Keratinocyte (primary cell): Measurements from ENCODE around the gene SGO2.

Source experiments
- CTCF ChIP-seq, 3 experiments: IDR thresholded peaks in 1 of 3; conservative IDR thresholded peaks in 1 of 3; optimal IDR thresholded peaks in 1 of 3; 2 replicates in 2 of 3; 3 replicates in 1 of 3; pipeline versions ENCODE3 to v1.5.1; 2011; ENCODE audit warnings: low read length in 3 of 3, mild to moderate bottlenecking in 3 of 3, moderate library complexity in 2 of 3, control low read depth in 1 of 3, inconsistent platforms in 1 of 3; ENCODE audit not compliant: insufficient read depth in 2 of 3; ENCODE audit errors: extremely low read depth in 1 of 3
- EZH2 ChIP-seq: IDR thresholded peaks from one replicate; pipeline ENCODE4 v1.6.1; 2012; ENCODE audit warnings: inconsistent platforms, mild to moderate bottlenecking, low read length, moderate library complexity

GRCh38 chr2:200523604-200524003 is 2.4 kb upstream of the SGO2 start:
- TF ChIP-seq CTCF (optimal IDR thresholded peaks at IDR 0.05 in 1 of 3, IDR thresholded peaks at IDR 0.05 in 1 of 3, conservative IDR thresholded peaks at IDR 0.05 in 1 of 3; ENCODE audit: extremely low read depth in 1 of 3, insufficient read depth in 2 of 3, low read length in 3 of 3) (no peak), EZH2 (no peak)
